K562 (cell line): ENCODE measurements around the gene ZNF473. TPM values are rescaled to one million over a fixed set of nuclear protein-coding genes. Genes with fewer than 3 reads are reported as not detected.
A peak's percentile ranks its signal among the peaks of the same experiment; 100 is the strongest.

Experiments used
- ATAC-seq: fragments of 200-7000 bp; cut with Tn5 transposase; 3 replicates; pipeline ENCODE4 v1.9.1; 2020; ENCODE audit warnings: moderate library complexity
- BruUV-seq: library from RNA; stranded (reverse); fragments of 400-500 nt; replicated peaks from 2 replicates; lab custom pipeline; 2021; lab: Mats Ljungman, UMichigan
- CTCF ChIA-PET: fragments of 300-600 bp; formaldehyde crosslinking; extraction: SDS; loops from one replicate; lab custom pipeline; 2021; ENCODE audit warnings: low intra/inter-chr PET ratio; lab: Yijun Ruan, JAX
- POLR2A ChIA-PET: fragments of 300-600, 350-650 bp; sonication (Branson Sonifier 250); formaldehyde crosslinking; extraction: SDS; loops from one replicate; lab custom pipeline; 2021; ENCODE audit warnings: antibody characterized with exemption, inconsistent platforms; lab: Yijun Ruan, JAX
- DNase-seq, 4 experiments: peaks; one replicate each; pipeline versions ENCODE4 v3.0.0 to v3.0.0-alpha.2; 2011 to 2018; ENCODE audit warnings: low spot score in 3 of 4, mixed read lengths in 3 of 4; ENCODE audit errors: extremely low read depth in 1 of 4
- FAIRE-seq: peaks from 2 replicates; lab custom pipeline; 2011; peaks lifted over from hg19 to GRCh38; lab: Jason Lieb, UNC
- H2AFZ ChIP-seq: 2 replicates; pipeline ENCODE4 v1.6.0; 2011; ENCODE audit warnings: low read depth, low read length, control low read depth, inconsistent platforms
- H3K27ac ChIP-seq: fragments of 200-600 bp; 3 replicates; pipeline ENCODE4 v1.8.0; 2011; ENCODE audit warnings: low read depth, mild to moderate bottlenecking, control low read depth, inconsistent platforms, low read length, moderate library complexity, mixed read lengths; ENCODE audit errors: extremely low read depth
- H3K27me3 ChIP-seq, 2 experiments: fragments of 300-600 bp in 1 of 2; 2 replicates in 1 of 2; 3 replicates in 1 of 2; pipeline versions ENCODE4 v1.6.0 to v1.8.0; 2011; ENCODE audit warnings: inconsistent platforms in 2 of 2, low read length in 2 of 2, mild to moderate bottlenecking in 1 of 2, mixed read lengths in 1 of 2, moderate library complexity in 1 of 2; ENCODE audit not compliant: control insufficient read depth in 2 of 2, insufficient read depth in 2 of 2
- H3K36me3 ChIP-seq: fragments of 300-600 bp; 3 replicates; pipeline ENCODE4 v1.8.0; 2011; ENCODE audit warnings: mild to moderate bottlenecking, low read length, inconsistent platforms; ENCODE audit not compliant: control insufficient read depth, insufficient read depth
- H3K4me1 ChIP-seq, 2 experiments: fragments of 200-600 bp in 1 of 2; replicated peaks in 1 of 2; 2 replicates in 1 of 2; 3 replicates in 1 of 2; pipeline versions ENCODE4 v1.5.1 to v1.8.0; 2011; ENCODE audit warnings: inconsistent platforms in 2 of 2, low read length in 2 of 2, mild to moderate bottlenecking in 1 of 2, mixed read lengths in 1 of 2, moderate library complexity in 1 of 2; ENCODE audit not compliant: control insufficient read depth in 2 of 2, insufficient read depth in 2 of 2
- H3K4me2 ChIP-seq: 2 replicates; pipeline ENCODE4 v1.6.1; 2011; ENCODE audit warnings: low read length, control low read depth, inconsistent platforms, mixed read lengths; ENCODE audit not compliant: insufficient read depth
- H3K4me3 ChIP-seq: fragments of 200-600 bp; sonication (generic), shearing (Covaris generic); 2 replicates; pipeline ENCODE4 v1.5.1; 2016; ENCODE audit warnings: control low read depth, inconsistent platforms
- H3K79me2 ChIP-seq: fragments of 200-600 bp; 3 replicates; pipeline ENCODE4 v1.8.0; 2011; ENCODE audit warnings: low read length, inconsistent platforms; ENCODE audit not compliant: control insufficient read depth, insufficient read depth
- H3K9ac ChIP-seq, 2 experiments: 2 replicates each; pipeline versions ENCODE4 v1.6.0 to v1.6.1; 2011; ENCODE audit warnings: low read depth in 2 of 2, low read length in 2 of 2, control low read depth in 1 of 2, inconsistent platforms in 1 of 2, mild to moderate bottlenecking in 1 of 2, mixed read lengths in 1 of 2; ENCODE audit not compliant: insufficient read depth in 1 of 2
- H3K9me1 ChIP-seq: one replicate; pipeline ENCODE4 v1.6.0; 2011; ENCODE audit warnings: inconsistent platforms, mild to moderate bottlenecking, low read length, moderate library complexity; ENCODE audit not compliant: control insufficient read depth, insufficient read depth
- H3K9me3 ChIP-seq: replicated peaks from 2 replicates; pipeline ENCODE4 v1.5.1; 2011; ENCODE audit warnings: low read depth, low read length, inconsistent platforms; ENCODE audit not compliant: control insufficient read depth, insufficient read depth
- H4K20me1 ChIP-seq: replicated peaks from 2 replicates; pipeline ENCODE4 v1.6.1; 2011; ENCODE audit warnings: low read length, inconsistent platforms, mixed read lengths; ENCODE audit not compliant: control insufficient read depth, insufficient read depth
- DIDO1 ChIP-seq: fragments of 450-650 bp; IDR thresholded peaks from 2 replicates; pipeline ENCODE4 v1.6.1; 2016; ENCODE audit warnings: low read depth, missing biosample characterization, missing genetic modification characterization
- EHMT2 ChIP-seq: fragments of 450-650 bp; IDR thresholded peaks from 2 replicates; pipeline ENCODE4 v1.6.1; 2018; ENCODE audit warnings: antibody characterized with exemption
- USF2 ChIP-seq: sonication (generic); formaldehyde crosslinking; IDR thresholded peaks from 2 replicates; pipeline ENCODE4 v1.5.0; 2020; ENCODE audit warnings: missing genetic modification reagents
- ZNF184 ChIP-seq: sonication (generic); formaldehyde crosslinking; IDR thresholded peaks from 2 replicates; pipeline ENCODE4 v1.5.0; 2020; ENCODE audit warnings: missing genetic modification reagents
- WGBS: fragments of 100-300 bp; shearing (Covaris generic); methylation state at CpG from one replicate; pipeline ENCODE4 v1.1.6; 2016; ENCODE audit warnings: low coverage, mixed read lengths; ENCODE audit not compliant: insufficient coverage; ENCODE audit errors: missing lambda C conversion rate; 5-methylcytosine and 5-hydroxymethylcytosine counted together
- in situ Hi-C: fragments of 300-500 bp; cut with MboI; formaldehyde crosslinking; loops from 4 replicates; pipeline ENCODE4 v1.15.0; 2018; ENCODE audit warnings: inconsistent platforms, mixed read lengths
- intact Hi-C: fragments of 100-400 bp; cut with micrococcal nuclease; formaldehyde crosslinking; loops from 2 replicates; pipeline ENCODE4 v1.14.2; 2022
- polyA plus RNA-seq, 8 experiments: library from polyadenylated mRNA; depleted of rRNA in 4 of 8; stranded (reverse) in 5 of 8; unstranded in 3 of 8; fragments of >200 nt; fragmentation: Nextera tagmentation in 2 of 8; fragmentation: Illumina TruSeq in 1 of 8; extraction: Ambion mirVana in 2 of 8; extraction: Trizol in 1 of 8; gene quantifications; 2 replicates each; pipeline versions ENCODE4 v1.2.1 to v1.2.3, GENCODE V29; 2011 to 2014; ENCODE audit warnings: inconsistent platforms in 1 of 8, missing spikeins in 1 of 8
- total RNA-seq, 7 experiments: library from RNA; depleted of rRNA in 6 of 7; stranded (reverse); fragments of >200 nt in 6 of 7; fragmentation: Illumina TruSeq in 2 of 7; extraction: Trizol in 2 of 7; gene quantifications; 2 replicates each; pipeline versions ENCODE4 v1.2.1 to v1.2.3, GENCODE V29; 2011 to 2021; ENCODE audit warnings: low replicate concordance in 1 of 7

The ZNF473 gene
- total and polyA plus RNA-seq, 9 of the 15 experiments (the other 6 are each of a cell fraction or from before 2014, with no cell fraction given) = 8.2 to 34.0 (median 28.5) TPM

GRCh38 chr19:49997709-49998108 is 28.1 kb upstream of the ZNF473 start (continued):
- TF ChIP-seq ZNF184 (CRISPR knock-in tag) (no peak), USF2 (peak; percentile 94)

GRCh38 chr19:49999371-50000010 is 26.3 kb upstream of the ZNF473 start:
- 90% methylated on average over 4 of the region's 6 CpGs for WGBS
- no TSS peak for BruUV-seq
- Histone ChIP-seq H3K4me1 (peaks cover 8 to 11% of the 10 kb centered on the region in 2 experiments), H3K79me2 (no peaks in the 10 kb centered on the region; the same call in 2 of the 3 replicates), H3K9me1 (peaks cover 9% of the 10 kb centered on the region), H3K36me3 (peaks cover 74% of the 10 kb centered on the region; the same call in 2 of the 3 replicates), H3K27me3 (no peaks in the 10 kb centered on the region), H3K4me2 (no peak overlapping the region), H3K9ac (0 out of 4 replicates have a peak overlapping the region, but pooled peaks of 1 of the 2 experiments have one; percentile 13), H3K4me3 (no peak overlapping the region), H2AFZ (no peak overlapping the region), H4K20me1 (no peaks in the 10 kb centered on the region), H3K27ac (no peak overlapping the region), H3K9me3 (no peaks in the 10 kb centered on the region)
- FAIRE-seq = no peak
- intact Hi-C loops (no loop called here), in situ Hi-C loops (no loop called here)
- no peak for DNase-seq
- POLR2A ChIA-PET = no interaction called here
- TF ChIP-seq DIDO1 (tag) (no peak), EHMT2 (no peak)
- CTCF ChIA-PET = no interaction called here
- ATAC-seq = no peak
